Measurements from ENCODE around the gene PEDS1. TPM values are rescaled to one million over a fixed set of nuclear protein-coding genes. Genes with fewer than 3 reads are reported as not detected.
A peak's percentile ranks its signal among the peaks of the same experiment; 100 is the strongest.

PEDS1 gene
- total and polyA plus RNA-seq, 4 donors = 6.5 to 22.6 (median 15.5) TPM

DNA sequence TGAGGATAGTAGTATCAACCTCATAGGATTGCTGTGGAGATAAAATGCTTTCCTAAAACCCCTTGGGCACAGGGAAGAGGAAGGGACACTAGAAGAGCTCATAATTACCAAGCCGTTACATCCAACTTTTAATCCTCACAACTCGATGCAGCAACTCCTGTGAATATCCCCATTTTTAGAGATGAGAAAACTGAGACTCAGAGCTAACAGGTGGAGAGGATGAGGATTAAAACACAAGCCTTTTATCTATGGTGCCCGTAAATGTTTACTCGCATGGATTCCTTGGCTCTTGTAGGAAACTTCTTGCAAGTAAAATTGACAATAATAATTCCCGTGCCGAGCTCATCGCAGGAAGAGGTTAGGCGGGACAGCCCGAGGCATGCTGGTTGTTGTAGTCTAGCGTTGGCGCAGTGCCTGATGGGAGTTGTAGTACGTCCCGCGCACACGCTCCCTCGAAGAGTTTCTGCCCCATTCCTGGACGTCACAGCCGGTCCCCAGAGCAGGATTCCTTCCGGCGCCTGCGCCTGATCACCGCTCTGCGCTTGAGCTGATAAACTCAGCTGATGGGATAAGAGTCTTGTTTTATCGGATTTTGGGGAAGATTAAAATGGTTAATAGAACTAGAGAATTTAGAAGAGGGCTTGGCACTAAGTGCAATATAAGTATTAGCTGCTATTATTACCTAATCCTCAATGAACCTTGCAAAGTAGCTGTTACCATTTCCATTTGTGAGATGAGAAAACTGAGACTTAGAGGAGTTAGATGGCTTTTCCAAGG lies 37.7 kb downstream of the PEDS1 start:
- Histone ChIP-seq H3K4me3 (ENCODE audit: low read length in 2 of 2) (peak overlapping the region; percentile 18 to 72), H3K27me3 (ENCODE audit: control insufficient read depth in 1 of 2, insufficient read depth in 2 of 2, low read length in 1 of 2) (no peaks in the 10 kb centered on the region), H3K27ac (ENCODE audit: low read depth in 1 of 2, low read length in 2 of 2) (peak overlapping the region in 1 of 2 donors; percentile 28), H3K9me3 (ENCODE audit: control insufficient read depth, low read length) (no peaks in the 10 kb centered on the region), H3K36me3 (ENCODE audit: control insufficient read depth in 1 of 2, insufficient read depth in 2 of 2, low read length in 1 of 2) (no peaks in the 10 kb centered on the region), H3K4me1 (ENCODE audit: control insufficient read depth in 1 of 2, insufficient read depth in 2 of 2, low read length in 2 of 2) (peaks cover 0 to 4% of the 10 kb centered on the region in 2 donors)
- intact Hi-C loops (cut with DNase I) = no loop called here
- ATAC-seq (ENCODE audit: low FRiP score) (peak; percentile 94), DNase-seq (peak; percentile 98 to 99)
- 0 to 1% methylated on average over 24 of the region's 24 CpGs for WGBS, 2 donors

- intact Hi-C loops (cut with DNase I) = no loop called here
- H3K9me3 ChIP-seq (ENCODE audit: control insufficient read depth, low read length) = no peaks in the 10 kb centered on the region
Observed at GRCh38 chr20:50115041-50115512, 38.4 kb downstream of the PEDS1 start.

GRCh38 chr20:50113420-50114224 lies 39.9 kb downstream of the PEDS1 start:
- no peak overlapping the region for H3K4me3 ChIP-seq (ENCODE audit: low read length in 2 of 2)
- no peak for ATAC-seq (ENCODE audit: low FRiP score)
- no peaks in the 10 kb centered on the region for H3K36me3 ChIP-seq (ENCODE audit: control insufficient read depth in 1 of 2, insufficient read depth in 2 of 2, low read length in 1 of 2)
- no peak for DNase-seq
- WGBS, 2 donors = 17% methylated on average over 11 of the region's 11 CpGs
- H3K4me1 ChIP-seq (ENCODE audit: control insufficient read depth in 1 of 2, insufficient read depth in 2 of 2, low read length in 2 of 2) = peaks cover 0 to 8% of the 10 kb centered on the region in 2 donors
- H3K27ac ChIP-seq (ENCODE audit: low read depth in 1 of 2, low read length in 2 of 2) = peak overlapping the region; percentile 5 to 93
- intact Hi-C loops (cut with DNase I) = no loop called here
- no peaks in the 10 kb centered on the region for H3K9me3 ChIP-seq (ENCODE audit: control insufficient read depth, low read length)
- H3K27me3 ChIP-seq (ENCODE audit: control insufficient read depth in 1 of 2, insufficient read depth in 2 of 2, low read length in 1 of 2) = no peaks in the 10 kb centered on the region

More at GRCh38 chr20:50115041-50115512, 38.4 kb downstream of the PEDS1 start:
- Histone ChIP-seq H3K36me3 (ENCODE audit: control insufficient read depth in 1 of 2, insufficient read depth in 2 of 2, low read length in 1 of 2) (no peaks in the 10 kb centered on the region), H3K27me3 (ENCODE audit: control insufficient read depth in 1 of 2, insufficient read depth in 2 of 2, low read length in 1 of 2) (no peaks in the 10 kb centered on the region), H3K4me3 (ENCODE audit: low read length in 2 of 2) (peak overlapping the region; percentile 18 to 72), H3K27ac (ENCODE audit: low read depth in 1 of 2, low read length in 2 of 2) (no peak overlapping the region), H3K4me1 (ENCODE audit: control insufficient read depth in 1 of 2, insufficient read depth in 2 of 2, low read length in 2 of 2) (peaks cover 0 to 4% of the 10 kb centered on the region in 2 donors)
- DNase-seq (no peak), ATAC-seq (ENCODE audit: low FRiP score) (no peak)
- WGBS, 2 donors = 45 to 55% methylated on average over 6 of the region's 6 CpGs

DNA sequence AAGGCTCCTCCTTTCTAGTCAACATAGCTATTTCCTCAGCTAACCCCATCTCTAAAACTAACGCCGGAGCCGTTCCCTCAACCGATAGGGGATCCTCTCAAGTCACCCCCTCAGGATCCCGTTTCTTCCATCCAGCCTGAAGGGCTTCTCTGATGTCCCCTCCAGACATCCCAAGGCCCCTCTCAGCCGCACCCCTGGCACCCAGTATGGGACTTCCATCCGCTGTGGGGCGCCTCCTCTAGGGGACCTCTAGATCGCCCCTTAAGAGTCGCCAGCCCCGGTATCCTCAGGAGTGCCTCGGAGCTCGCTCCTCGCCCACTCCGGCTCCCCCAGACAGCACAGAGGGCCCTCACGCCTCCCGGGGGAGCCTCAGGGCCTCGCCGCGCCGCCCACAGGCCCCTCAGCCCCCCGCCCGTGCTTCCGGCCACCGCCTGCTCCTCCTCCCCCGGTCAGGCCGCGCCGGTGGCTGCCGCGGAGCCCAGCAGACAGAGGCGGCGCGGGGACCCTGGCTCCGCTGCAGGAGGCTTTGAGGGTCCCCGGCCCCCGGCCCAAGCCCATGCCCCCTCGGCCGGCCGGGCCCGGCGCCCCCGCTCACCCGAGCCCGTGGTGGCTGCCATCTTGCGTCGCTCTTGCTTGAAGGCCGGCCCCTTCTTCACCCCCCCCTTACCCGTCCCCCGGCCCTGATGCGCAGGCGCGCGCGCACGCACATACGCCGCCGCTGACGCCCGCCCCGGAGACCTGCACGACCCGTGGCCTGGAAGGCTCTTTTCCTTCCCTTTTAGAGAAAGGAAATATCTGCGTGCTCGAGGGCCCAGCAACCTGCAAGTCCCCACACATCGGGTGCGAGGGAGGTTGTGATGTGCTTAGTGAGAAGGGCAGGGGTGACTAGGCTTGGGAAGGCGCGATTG lies 40.8 kb downstream of the PEDS1 start, which contains the start of gene UBE2V1:
Gene UBE2V1, minus strand, starts transcription at position 639 of the 908 bp plus-strand sequence. Its CDS starts 22 bp downstream, at position 617.
- intact Hi-C loops (cut with DNase I) = no loop called here
- ATAC-seq (ENCODE audit: low FRiP score) (peak; percentile 91), DNase-seq (peak; percentile 96 to 97)
- peak within 1 kb of the TSS; percentile 83 to 90 for H3K4me3 ChIP-seq (ENCODE audit: low read length in 2 of 2)
- H3K9me3 ChIP-seq (ENCODE audit: control insufficient read depth, low read length) = no peaks in the 10 kb centered on the region
- H3K27me3 ChIP-seq (ENCODE audit: control insufficient read depth in 1 of 2, insufficient read depth in 2 of 2, low read length in 1 of 2) = no peaks in the 10 kb centered on the region
- H3K4me1 ChIP-seq (ENCODE audit: control insufficient read depth in 1 of 2, insufficient read depth in 2 of 2, low read length in 2 of 2) = peaks cover 0 to 8% of the 10 kb centered on the region in 2 donors
- H3K36me3 ChIP-seq (ENCODE audit: control insufficient read depth in 1 of 2, insufficient read depth in 2 of 2, low read length in 1 of 2) = no peaks in the 10 kb centered on the region
- 0 to 1% methylated on average over 44 to 70 of the region's 70 CpGs for WGBS, 2 donors
- H3K27ac ChIP-seq (ENCODE audit: low read depth in 1 of 2, low read length in 2 of 2) = peak within 1 kb of the TSS; percentile 72 to 93

DNA sequence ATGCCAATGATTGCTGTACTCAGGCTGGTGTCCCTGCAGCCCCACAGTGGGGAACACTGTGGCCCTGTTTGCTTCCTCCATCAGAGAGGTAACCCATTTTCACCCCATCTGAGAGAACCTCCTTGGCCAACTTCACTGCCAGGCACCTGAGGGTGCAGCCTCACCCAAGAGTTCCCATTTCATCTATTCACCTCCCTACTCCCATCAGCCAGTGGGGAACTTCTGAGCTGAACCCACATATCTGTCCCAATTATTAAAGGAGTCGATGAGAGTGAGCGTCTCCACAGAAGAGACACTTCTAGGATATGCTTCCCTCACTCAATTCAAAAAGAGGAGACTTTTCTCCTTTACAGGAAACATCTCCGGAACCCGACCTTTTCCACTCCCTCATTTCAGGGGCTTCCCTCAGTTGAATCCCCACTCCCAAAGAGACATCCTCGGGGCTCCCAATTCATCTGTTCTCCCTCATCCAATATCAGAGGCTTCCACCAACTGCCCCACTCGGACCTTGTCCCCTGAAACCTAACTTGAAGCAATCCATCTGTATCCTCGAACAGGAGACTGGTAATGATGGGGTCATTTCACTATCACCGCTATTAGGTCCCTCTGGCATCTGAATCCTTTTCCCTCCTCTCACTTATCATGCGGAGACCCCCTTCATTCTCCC lies 41.6 kb downstream of the PEDS1 start:
- H3K36me3 ChIP-seq (ENCODE audit: control insufficient read depth in 1 of 2, insufficient read depth in 2 of 2, low read length in 1 of 2) = no peaks in the 10 kb centered on the region
- 8 to 9% methylated on average over 9 of the region's 9 CpGs for WGBS, 2 donors
- peak overlapping the region; percentile 83 to 90 for H3K4me3 ChIP-seq (ENCODE audit: low read length in 2 of 2)
- ATAC-seq (ENCODE audit: low FRiP score) = no peak
- H3K4me1 ChIP-seq (ENCODE audit: control insufficient read depth in 1 of 2, insufficient read depth in 2 of 2, low read length in 2 of 2) = peaks cover 0 to 8% of the 10 kb centered on the region in 2 donors
- H3K9me3 ChIP-seq (ENCODE audit: control insufficient read depth, low read length) = no peaks in the 10 kb centered on the region
- intact Hi-C loops (cut with DNase I) = no loop called here
- H3K27me3 ChIP-seq (ENCODE audit: control insufficient read depth in 1 of 2, insufficient read depth in 2 of 2, low read length in 1 of 2) = no peaks in the 10 kb centered on the region
- peak overlapping the region; percentile 38 to 61 for H3K27ac ChIP-seq (ENCODE audit: low read depth in 1 of 2, low read length in 2 of 2)
- DNase-seq = no peak

- Histone ChIP-seq H3K4me3 (ENCODE audit: low read length in 2 of 2) (no peak overlapping the region), H3K9me3 (ENCODE audit: control insufficient read depth, low read length) (no peaks in the 10 kb centered on the region), H3K36me3 (ENCODE audit: control insufficient read depth in 1 of 2, insufficient read depth in 2 of 2, low read length in 1 of 2) (no peaks in the 10 kb centered on the region), H3K27me3 (ENCODE audit: control insufficient read depth in 1 of 2, insufficient read depth in 2 of 2, low read length in 1 of 2) (no peaks in the 10 kb centered on the region), H3K27ac (ENCODE audit: low read depth in 1 of 2, low read length in 2 of 2) (peak overlapping the region in 1 of 2 donors; percentile 41), H3K4me1 (ENCODE audit: control insufficient read depth in 1 of 2, insufficient read depth in 2 of 2, low read length in 2 of 2) (peaks cover 0 to 8% of the 10 kb centered on the region in 2 donors)
- DNase-seq (no peak), ATAC-seq (ENCODE audit: low FRiP score) (no peak)
- intact Hi-C loops (cut with DNase I) = no loop called here
- 31 to 36% methylated on average over 10 of the region's 10 CpGs for WGBS, 2 donors
Observed at GRCh38 chr20:50111120-50111828, 42.2 kb downstream of the PEDS1 start.

GRCh38 chr20:50110141-50111047 lies 43.1 kb downstream of the PEDS1 start:
- intact Hi-C loops (cut with DNase I) = no loop called here
- 37 to 43% methylated on average over 4 of the region's 4 CpGs for WGBS, 2 donors
- Histone ChIP-seq H3K36me3 (ENCODE audit: control insufficient read depth in 1 of 2, insufficient read depth in 2 of 2, low read length in 1 of 2) (no peaks in the 10 kb centered on the region), H3K9me3 (ENCODE audit: control insufficient read depth, low read length) (no peaks in the 10 kb centered on the region), H3K4me1 (ENCODE audit: control insufficient read depth in 1 of 2, insufficient read depth in 2 of 2, low read length in 2 of 2) (peaks cover 0 to 8% of the 10 kb centered on the region in 2 donors), H3K27ac (ENCODE audit: low read depth in 1 of 2, low read length in 2 of 2) (no peak overlapping the region), H3K4me3 (ENCODE audit: low read length in 2 of 2) (no peak overlapping the region), H3K27me3 (ENCODE audit: control insufficient read depth in 1 of 2, insufficient read depth in 2 of 2, low read length in 1 of 2) (no peaks in the 10 kb centered on the region)
- DNase-seq = no peak
- ATAC-seq (ENCODE audit: low FRiP score) = no peak

Data from aorta (tissue), 5 donors.